Retinal pigment epithelial cell (primary cell): ENCODE data around the gene LEMD1.

ENCODE experiments used
- DNase-seq: peaks from one replicate; pipeline ENCODE4 v3.0.0-alpha.2; 2010; ENCODE audit warnings: low read depth
- H3K4me3 ChIP-seq: 2 replicates; pipeline ENCODE4 v1.5.1; 2011; ENCODE audit warnings: mild to moderate bottlenecking, low read length, control low read depth, moderate library complexity
- CTCF ChIP-seq: conservative IDR thresholded peaks from 2 replicates; pipeline ENCODE4 v1.5.1; 2011; ENCODE audit warnings: low read depth, low read length, control low read depth, inconsistent platforms

LEMD1 gene

GRCh38 chr1:205377355-205377754 lies 44.5 kb downstream of the LEMD1 start:
- TF ChIP-seq CTCF: no peak
- H3K4me3 ChIP-seq: no peak overlapping the region
- DNase-seq: no peak

DNA sequence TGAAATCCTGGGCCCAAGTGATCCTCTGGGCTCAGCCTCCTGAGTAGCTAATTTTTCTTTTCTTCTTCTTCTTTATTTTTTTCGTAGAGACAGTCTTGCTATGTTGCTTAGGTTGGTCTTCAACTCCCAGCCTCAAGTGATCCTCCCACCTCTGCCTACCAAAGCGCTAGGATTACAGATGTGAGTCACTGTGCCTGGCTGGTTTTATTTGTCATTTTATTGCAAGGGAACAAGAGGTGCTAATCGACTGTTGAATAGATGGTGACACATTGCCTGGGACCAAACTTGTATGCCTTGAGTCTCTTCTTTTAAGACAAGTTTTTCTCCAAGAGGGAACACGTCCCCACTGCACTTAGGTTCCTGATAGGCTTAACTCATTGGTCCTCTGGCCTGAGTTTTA lies 45.1 kb downstream of the LEMD1 start:
- no peak overlapping the region for H3K4me3 ChIP-seq
- no peak for DNase-seq
- no peak for TF ChIP-seq CTCF

DNA sequence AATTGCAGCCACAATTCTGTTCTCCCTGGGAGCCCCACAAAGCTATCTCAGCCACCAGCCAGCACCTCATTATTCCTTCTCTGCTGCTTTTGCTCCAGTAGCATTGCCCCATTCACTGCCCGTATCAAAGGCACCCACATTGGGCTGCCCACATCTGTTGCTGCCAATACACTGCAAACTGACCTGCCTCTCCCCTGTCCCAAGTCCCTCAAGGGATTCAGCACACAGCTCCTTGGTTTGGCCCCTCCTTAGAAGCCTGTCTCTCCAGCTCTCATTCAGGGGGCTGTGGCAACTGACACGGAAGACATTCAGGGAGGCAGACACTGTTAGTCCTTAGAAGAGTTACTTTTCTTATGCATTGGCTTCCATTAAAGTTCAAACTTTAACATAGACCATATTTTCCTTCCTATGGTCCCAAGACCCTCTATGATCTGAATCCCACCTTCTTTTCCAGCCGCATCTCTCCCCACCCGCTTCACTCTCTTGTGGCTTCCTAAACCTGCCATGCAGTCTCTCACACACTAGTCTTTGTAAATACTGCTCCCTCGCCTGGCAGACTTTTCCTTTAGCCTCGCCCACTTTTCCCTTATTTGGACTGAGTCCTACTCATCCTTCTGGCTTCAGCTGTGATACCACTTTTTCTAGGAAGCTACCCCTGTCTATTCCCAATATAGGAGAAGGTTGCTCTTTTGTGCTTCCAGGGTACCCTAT lies 45.9 kb downstream of the LEMD1 start:
- no peak for DNase-seq
- no peak overlapping the region for H3K4me3 ChIP-seq
- TF ChIP-seq CTCF: no peak

GRCh38 chr1:205374210-205375078 lies 47.4 kb downstream of the LEMD1 start:
- no peak for TF ChIP-seq CTCF
- H3K4me3 ChIP-seq: no peak overlapping the region
- DNase-seq: peak; percentile 56

DNA sequence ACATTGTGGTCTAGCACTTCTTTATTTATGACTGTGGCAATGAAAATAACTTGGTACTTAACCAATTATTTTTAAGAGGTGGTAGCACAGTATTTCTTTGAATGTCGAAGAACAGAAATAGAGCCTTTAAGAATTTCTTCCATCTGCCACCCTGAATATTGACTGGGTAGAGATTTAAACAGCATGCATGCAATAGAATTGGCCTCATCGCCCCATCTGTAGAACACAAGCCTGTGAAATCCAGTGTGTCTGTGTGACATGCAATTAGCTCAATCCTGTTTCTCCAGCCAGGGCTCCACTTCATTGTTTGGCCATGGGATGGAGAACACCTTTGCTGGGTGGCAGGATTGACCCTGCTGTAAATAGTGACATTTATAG lies 48.1 kb downstream of the LEMD1 start:
- DNase-seq: no peak
- H3K4me3 ChIP-seq: no peak overlapping the region
- TF ChIP-seq CTCF: no peak

DNA sequence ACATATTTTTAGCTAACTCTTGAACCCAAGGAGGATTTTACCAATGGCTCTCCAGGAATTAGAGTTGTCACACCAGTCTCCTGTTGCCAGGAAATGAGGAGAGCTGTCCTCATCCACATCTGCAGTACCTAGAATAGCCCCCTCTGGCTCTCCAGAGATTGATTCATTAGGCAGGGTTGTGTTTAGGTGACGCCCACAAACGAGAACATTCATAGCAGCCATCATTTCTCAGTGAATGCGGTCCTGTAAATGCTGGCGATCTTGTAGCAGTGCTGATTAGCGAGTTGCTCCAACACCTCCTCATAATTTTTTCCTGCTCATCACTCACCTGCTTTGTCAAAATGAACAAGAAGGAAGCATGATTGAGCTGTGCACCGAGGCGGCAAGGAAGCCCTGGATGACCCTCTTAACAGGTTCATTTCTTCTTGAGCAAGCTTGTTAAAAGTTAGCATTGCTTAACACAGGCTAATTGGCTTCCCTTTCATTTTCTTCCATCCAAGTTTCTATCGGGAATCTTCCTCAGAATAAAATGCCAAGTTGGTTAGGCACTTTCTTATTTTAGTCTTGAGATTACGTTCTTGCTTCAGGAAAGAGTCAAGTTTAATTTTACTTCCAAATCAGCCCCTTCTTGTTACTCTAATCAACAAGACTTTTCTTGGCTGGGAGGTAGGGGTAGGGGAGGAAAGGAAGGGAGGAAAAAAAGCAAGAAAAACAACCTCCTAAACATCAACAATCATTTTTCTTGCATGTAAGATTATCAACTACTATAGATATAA lies 48.6 kb downstream of the LEMD1 start:
- H3K4me3 ChIP-seq: no peak overlapping the region
- DNase-seq: no peak
- TF ChIP-seq CTCF: no peak
